Tongue (tissue), 2 donors: Measurements from ENCODE around the gene MORN1. TPM values are rescaled to one million over a fixed set of nuclear protein-coding genes. Genes with fewer than 3 reads are reported as not detected.

ENCODE experiments used
- DNase-seq: peaks from one replicate; pipeline ENCODE4 v3.0.0-alpha.2; 2015
- total RNA-seq: library from RNA; depleted of rRNA; stranded (reverse); fragments of >200 nt; gene quantifications from one replicate; pipeline ENCODE4 v1.2.3, GENCODE V29; 2014

Gene MORN1
- total RNA-seq, 1 donor from 2014 or later = 13.8 TPM

DNA sequence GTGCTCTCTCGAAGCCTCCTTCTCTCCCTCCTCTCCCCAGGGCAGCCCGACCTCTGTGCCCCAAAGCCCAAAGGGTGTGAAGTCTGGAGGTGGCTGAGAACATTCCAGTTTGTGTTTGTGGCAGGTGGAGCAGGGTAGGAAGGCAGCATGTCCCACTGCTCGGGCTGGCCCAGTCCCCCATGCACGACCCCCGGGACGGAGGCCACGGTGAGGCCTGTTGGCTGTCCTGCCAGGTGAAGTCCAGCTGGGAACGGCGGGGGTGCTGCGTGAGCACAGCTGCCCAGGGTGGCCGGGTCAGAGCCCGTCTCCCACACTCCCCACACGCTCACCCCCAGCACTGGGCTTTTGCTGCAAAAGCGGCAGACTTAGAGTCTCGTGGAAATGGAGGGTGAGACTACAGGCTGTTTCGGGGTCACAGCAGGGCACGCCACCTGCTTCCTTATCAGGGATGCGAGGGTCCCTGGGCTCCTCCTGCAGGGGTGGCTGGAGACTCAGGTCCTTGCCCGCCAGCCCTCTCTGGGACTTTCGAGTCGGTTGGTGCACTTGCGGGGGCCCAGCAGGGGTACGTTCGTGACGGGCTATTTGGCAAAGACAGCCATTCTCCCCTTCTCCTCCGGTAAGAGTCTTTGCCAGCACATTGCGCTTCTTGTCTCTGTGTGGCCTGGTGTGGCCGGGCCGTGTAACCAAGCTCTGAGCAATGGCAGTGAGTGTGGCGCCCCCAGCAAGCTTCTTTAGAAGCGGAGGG lies 40.3 kb downstream of the MORN1 start:
- no peak for DNase-seq

DNA sequence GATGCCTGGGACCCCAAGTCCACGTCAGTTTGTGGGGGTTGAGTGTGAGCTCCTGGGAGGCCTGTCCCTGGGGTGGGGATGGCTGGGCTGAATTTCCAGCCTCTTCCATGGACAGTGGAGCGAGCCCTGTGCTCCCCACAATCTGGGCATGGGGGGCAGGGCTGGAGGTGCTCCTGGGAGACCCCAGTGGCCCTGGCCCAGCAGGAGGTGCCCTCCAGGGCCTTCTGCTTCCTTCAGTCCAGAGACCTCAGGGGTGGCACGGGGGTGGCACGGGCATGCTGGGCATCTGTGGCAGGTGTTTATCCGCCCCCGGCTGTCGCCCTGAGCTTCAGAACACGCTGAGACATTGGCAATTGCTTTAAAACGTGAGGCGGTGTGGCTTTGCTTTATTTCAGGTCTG lies 40.9 kb downstream of the MORN1 start:
- no peak for DNase-seq

DNA sequence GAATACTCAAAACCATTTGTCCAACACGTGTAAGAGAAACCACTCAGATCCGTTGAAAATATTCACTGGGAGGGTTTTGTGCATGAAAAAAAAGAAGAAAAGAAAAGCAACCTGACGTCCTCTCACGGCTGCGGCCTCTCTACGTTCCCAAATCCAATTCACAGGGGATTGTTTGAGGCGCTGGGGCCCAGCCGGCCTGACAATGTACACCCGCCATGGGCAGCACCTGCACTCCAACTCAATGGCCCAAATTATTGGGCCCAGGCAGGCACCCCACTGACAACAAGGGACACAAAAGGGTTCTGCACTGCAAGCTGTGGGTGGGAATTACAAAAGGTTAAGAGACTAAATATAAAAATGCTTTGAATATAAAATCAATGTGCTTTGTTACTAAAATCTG lies 41.5 kb downstream of the MORN1 start:
- no peak for DNase-seq

DNA sequence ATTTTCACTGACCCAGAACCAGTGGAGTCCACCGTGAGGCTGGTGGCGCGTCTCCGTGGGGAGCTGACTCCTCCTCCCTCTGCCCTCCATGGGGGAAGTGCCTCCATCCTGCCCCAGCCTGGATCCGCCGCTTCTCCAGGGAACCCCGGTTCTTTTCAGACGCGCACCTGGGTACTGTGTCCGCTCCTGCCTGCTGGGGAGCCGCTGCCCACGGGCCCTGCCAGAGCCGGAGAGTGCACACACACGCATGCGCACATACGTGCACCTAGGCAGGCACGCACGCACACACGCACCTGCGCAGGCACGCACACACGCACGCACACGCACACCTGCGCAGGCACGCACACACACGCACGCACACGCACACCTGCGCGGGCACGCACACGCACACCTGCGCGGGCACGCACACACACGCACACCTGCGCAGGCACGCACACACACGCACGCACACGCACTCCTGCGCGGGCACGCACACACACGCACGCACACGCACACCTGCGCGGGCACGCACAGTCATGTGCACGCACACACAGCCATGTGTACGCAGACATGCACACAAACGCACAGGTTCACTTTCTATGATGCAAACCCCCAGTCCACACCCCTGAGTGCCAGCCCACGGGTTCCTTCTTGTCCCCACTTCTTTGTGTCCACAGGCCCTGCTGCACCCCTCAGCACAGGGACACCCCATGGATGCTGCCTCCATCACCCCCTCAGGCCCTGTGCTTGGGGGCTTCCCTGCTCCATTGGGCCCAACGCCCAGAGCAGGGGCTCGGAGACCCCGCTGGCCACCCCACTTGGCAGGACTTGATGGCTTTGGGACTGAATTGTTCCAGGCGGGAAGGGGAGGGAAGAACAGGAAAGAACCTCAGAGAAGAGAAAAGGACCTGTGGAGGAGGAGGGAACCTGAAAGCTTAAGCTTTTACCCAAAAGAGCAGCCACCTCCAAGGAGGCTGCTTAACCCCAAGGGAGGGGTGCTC lies 42.7 kb downstream of the MORN1 start:
- no peak for DNase-seq

DNA sequence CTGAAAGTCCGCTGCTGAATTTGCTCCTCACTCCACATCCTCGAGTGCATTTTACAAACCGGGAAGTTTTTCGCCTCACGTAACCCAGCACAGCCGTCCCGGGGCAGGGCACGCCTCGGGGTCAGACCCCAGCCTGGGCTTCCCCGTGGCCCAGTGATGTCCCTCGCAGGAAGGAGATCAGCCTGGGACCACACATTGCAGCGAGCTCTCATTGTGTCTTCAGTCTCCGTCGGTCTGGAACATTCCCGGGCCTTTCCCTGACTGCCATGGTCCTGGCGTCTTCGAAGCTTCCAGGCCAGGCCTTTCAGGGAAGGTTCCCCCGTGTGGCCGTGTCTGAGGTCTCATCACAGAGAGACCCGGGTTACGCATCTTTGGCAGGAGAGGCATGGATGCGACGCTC lies 43.5 kb downstream of the MORN1 start:
- DNase-seq = no peak

DNA sequence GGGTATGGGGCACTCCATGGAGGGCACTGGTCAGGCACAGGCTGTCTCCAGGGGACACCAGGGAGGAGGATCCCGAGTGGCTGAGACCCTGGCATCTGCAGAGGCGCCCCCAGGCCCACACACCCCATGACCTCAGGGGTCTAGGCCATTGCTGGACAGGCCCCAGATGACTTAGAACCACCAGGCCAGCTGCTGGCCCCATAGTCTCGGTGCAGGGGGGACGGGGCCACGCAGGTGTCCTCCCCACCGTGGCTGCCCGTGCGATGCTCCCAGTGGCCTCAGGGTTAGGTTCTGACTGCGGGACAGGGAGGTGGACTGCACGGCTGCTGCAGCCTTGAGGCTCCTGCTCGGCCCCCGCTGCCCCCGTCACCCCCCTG lies 44.0 kb downstream of the MORN1 start:
- no peak for DNase-seq

DNA sequence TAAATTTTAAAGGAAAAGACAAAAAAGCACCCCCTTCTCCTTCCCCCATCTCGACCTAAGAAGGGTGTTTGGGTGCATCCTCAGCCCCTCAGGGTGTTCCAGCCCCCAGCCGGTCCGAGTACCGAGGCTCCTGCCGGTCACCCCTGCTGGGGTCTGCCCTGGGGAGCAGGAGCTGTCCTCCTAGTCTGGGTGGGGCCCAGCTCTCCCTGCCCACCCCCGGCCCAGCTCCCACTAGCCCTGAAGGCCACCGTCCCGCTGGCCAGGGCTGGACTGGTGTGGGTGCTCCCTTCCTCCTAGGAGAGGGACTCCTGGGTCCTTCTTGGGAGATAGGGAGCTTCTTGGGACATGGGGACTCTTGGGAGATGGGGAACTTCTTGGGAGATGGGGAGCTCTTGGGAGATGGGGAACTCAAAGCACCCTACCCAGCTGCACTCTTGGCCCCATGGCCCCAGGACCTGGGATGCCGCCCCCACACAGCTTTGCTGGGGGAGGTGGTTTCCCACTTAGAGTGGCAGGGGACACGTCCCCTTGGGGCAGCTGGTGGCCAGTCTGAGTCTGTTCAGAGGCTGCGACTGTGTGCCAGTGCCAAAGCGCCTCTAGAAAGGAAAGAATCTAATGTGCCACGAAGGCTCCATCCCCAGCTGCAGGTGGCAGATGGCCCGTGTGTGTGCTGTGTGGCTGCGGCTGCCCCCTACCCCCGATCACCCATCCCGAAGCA lies 44.5 kb downstream of the MORN1 start:
- no peak for DNase-seq

DNA sequence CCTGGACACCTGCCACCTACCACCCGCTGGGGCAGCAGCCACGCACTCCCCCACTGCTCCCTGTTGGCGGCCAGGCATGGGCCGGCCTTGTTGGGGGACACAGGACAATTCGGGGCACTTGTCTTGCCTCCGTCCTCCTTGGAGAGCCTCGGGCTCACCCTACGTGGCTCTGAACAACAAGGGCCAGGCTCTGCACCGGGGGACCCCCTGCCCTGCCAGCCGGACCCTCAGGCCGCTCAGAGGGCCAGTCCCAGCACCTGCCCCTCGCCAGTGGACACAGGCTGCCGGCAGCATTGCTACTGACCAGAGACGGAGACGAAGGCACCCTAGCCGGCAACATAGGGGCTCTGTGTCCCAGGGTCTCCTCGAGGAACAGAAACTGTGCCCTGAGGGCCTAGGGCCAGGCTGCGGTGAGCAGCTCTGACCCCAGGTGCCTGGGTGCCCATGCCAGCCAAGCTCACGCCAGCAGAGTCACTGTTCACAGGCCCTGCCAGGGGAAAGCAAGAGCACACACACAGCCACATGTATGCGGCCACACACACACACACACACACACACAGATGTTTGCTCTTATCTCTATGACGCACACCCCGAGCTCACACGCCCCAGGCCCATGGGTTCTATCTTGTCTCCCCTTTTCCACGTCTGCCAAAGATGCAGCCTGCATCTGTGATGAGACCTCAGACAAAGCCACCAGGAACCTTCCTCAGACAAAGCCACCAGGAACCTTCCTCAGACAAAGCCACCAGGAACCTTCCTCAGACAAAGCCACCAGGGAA lies 45.9 kb downstream of the MORN1 start:
- DNase-seq = no peak

DNA sequence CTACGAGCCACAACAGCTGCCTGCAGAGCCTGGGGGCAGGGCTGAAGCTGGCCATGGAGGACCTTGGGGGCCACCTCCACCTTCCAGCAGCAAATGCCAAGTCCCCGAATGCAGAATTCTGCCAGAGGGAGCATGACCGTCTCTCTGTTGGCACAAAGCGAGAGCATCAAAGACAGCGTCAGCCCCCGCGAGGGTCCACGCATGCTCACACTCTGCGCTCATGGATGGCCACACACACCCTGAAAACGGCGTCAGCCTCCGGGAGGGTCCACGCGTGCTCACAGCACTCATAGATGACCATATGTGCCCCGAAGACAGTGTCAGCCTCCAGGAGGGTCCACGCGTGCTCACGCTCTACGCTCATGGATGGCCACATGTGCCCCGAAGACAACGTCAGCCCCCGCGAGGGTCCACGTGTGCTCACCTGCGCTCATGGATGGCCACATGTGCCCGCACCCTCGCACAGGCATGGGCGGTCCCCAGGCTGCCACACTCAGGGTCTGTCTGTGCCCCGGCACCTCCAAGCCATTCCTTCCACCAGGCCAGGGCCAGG lies 46.5 kb downstream of the MORN1 start:
- DNase-seq = no peak

DNA sequence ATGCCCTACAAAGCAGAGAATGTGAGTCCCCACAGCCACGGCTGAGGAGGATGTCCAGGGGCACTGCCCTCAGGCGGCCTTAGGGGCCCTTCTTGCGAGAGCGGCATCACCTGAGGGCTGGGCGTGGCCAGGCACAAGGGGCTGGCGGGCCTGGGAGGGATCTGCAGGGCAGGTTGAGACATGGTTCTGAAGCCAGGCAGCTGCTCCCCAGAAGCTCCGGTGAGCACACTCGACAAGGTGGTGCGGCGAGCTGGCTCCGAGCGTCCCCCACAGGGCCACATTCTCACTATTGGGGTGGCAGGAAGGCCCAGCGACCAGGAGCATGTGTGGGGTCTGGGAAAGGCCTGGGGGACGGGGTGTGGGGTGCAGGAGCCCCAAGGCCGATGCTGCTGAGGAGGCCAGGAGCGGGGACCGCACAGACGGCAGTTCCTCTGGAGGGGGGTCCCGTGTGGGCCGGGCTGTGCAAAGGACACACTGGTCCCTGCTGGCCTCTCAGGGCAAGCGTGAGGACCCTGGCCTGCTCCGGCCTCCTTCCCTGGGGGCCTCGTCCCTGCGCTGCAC lies 47.2 kb downstream of the MORN1 start:
- no peak for DNase-seq

DNA sequence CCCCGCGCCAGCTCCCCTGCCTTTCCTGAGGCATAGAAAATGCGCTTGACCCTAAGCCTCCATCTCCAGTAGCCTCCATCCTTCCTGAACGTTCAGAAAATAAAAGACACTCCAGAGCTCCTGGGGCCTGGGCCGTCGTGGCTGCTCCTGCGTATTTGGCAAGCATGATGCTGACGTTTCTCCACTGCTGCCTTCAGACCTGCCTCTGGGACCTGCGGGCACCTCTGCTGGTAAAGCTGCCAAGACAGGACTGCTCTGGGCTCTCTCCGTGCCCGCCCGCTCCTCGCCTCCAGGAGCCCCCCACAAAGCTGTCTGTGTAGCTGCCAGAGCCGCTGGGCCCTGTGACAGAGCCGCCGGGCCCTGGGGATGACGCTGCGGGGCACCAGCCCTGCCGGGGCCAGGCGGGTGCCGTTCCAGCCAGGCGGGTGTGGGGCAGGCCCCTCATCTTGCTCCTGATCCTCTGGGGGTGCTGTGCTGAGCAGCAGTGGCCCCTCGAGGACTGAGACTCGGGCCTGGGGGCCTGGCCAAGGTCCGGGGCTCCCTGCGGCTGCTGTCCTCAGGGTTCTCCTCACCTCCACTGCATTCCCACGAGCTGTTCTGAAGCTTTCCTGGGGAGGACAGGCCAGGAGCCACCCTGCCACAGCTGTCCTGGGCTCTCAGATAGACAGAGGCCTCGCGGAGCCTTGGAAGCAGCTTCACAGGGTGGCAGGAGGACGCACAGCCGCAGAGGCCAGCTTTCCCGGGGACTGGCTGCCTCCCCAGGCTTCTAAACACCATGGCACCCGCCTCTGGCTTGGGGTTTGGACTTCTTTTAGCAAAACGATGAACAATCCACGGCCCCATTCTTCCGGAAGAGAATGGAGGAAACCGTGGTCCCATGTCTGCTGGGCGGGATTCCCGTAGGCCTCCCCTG lies 48.1 kb downstream of the MORN1 start:
- DNase-seq = no peak

DNA sequence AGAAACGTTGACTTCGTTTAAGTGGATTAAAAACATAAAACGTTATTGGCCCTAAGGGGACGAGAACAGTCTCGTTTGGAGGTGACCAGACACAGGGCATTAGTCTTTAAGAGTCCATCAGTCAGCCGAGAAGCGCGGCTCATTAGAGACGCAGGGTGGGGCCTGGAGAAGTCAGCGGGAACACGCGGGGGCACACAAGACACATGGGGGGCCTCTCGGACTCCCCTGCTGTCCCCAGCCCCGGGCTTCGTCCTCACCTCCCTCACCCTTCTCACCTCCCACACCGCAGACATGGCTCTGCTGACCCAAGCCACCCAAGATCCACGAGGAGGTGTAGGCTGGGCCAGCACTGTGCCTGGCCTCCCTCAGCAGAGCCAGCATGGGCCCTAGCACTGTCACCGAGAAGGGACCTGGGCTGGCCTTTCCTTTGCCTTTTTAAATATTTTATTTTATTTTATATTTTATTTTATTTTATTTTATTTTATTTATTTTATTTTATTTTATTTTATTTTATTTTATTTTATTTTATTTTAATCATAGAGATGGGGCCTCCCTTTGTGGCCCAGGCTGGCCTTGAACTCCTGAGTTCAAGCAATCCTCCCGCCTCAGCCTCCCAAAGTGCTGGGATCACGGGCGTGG lies 48.9 kb downstream of the MORN1 start:
- no peak for DNase-seq

DNA sequence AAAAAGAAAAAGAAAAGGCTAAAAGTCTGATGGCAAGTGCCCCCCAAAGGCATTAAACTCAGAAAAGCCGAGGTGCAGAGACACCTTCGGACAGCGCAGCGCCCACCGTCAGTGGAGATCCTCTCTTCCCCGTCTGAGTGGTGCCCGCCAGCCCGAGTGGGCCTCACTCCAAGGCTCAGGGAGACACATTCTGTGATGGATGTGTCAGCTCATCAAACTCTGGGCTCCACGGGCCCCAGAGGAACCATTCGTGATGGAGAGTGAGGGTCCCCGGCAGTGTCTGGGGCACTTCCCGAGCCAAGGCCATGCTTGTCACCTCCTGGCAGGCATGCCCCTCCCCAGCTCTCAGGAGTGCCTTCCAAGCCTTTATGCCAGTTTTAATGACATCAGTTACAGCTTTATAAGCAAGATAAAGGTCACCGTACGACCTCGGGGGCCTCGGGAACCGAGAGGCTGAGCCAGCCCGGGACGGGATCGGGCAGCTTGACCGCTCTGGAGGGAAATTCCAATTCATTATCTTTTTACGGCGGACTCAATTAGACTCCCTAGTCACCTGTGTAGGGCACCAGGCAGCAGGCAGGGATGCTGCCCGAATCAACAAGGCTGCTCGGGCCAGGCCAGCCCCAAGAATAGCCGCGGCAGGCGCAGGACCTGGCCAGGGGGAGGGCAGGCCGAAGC lies 49.5 kb downstream of the MORN1 start:
- no peak for DNase-seq

DNA sequence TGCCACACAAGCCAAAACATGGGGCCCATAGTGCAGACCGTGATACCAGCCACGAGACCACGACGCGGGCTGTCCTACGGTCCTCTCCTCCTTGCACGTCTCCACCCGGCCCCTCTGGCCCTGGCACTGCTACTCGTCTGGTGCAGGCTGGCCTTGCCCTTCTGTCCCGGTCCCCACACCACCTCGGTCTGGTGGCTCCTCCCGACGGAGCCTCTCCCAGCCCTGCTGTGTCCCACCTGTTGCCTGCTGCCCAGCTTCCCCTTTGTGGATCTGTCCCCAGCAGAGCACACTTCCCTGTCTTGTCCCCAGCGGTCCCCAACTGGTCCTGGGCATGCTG lies 50.5 kb downstream of the MORN1 start:
- no peak for DNase-seq

DNA sequence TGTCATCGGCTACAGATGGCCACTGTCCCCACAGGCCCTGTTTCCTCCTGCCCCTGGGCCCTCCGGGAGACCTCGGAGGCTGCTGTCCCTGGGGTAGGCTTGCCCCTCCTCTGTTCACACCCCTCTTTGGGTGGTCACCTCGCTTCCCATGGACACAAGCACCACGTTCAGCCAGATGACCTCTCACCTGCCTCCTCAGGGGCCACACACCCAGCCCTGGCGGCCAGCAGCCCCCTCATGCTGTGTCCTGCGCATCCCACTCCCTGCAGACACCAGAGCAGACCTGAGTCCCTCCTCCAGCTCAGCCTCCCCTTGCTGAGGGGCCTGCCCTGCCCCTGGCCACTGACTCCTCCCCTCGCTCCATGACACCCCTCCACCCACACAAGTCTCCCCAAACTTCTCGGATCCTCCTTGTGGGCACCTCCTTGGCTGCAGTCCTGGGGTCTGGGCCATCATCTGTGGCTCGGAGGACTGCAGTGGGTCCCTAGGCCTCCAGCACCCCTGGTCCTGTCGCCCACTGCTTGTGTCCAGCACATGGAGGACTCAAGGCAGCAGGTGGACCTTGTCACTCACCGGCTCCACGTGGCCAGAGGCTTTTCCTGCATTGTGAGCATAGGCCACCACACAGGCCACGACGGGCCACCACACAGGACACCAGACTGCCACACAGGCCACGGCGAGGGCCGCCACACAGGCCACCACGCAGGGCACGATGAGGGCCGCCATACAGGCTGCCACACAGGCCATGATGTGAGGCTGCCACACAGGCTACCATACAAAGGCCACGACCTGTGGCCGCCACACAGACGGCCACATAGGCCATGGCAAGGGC lies 51.1 kb downstream of the MORN1 start:
- no peak for DNase-seq

DNA sequence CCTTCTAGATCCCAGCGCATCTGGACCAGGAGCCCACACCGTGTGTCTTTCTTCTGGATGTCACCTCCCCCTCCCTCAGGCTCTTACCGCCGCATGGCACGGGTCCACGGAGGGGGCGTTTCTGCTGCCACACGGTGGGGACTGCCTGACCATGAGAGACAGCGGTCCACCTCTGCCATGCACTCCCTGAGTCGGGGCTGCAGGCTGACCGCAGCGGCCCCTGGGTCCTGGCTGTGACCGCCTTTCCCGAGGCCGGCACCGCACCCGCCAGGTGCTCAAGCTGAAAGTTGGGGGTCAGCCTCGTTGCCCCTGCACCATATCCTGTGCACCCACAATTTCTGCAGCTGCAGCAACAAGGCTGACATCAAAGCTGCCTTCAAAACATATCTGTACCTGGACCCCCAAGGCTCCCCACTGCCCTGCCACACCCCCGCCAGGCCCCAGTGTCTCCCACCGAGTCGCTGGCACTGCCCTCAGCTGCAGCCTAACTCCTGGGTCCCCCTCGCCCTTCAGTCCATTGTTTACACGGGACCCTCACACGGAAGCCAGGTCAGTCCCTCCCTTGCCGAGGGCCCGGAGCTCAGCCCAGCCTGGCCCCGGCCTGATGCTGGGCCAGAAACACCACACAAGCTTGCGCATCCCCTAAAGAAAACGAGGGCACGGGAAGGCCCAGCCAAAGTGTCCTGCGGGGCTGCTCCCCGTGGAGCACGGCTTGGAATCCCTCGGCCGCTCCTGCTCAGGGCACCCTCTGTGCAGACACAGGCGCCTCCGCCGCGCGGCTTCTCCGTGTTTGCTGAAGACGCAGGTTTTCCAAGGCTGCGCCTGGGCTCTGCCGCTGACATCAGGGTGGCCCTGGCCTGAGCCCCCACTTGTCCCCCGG lies 51.9 kb downstream of the MORN1 start:
- DNase-seq = no peak

DNA sequence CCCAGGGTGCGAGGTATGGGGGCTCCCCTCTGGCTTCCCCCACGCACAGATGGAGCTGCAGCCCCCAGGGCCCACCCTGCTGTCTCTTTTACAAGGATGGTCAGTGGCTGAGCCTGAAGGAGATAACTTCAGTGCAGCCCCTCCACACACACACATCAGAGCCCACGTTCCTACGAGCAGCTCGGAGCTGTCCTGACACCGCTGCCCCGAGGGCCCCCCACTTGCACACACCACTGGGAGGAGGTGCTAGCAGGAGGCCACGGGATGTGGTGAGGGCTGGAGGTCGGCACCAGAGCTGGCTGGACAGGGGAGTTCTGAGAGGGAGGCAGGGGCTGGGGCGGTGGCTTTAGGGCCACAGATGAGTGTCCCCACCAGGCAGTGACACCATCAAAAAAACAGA lies 53.9 kb downstream of the MORN1 start:
- no peak for DNase-seq
